Brain microvascular endothelial cell (primary cell): Measurements from ENCODE around the gene TEX38.
"Not testable (repeated sequence)": the region's sequence is repeated elsewhere in the genome, so short reads cannot be mapped to it uniquely, and the experiment has no call there.

Source experiments
- DNase-seq: peaks from one replicate; pipeline ENCODE4 v3.0.0-alpha.2; 2020
- H3K27ac ChIP-seq: fragments of 250-450 bp; sonication (Bioruptor Pico); 2 replicates; pipeline ENCODE4 v1.5.1; 2020; ENCODE audit warnings: mild to moderate bottlenecking, moderate library complexity
- H3K27me3 ChIP-seq: fragments of 250-450 bp; sonication (Bioruptor Pico); replicated peaks from 2 replicates; pipeline ENCODE4 v1.5.1; 2020; ENCODE audit warnings: mild to moderate bottlenecking
- H3K36me3 ChIP-seq: fragments of 250-450 bp; sonication (Bioruptor Pico); replicated peaks from 2 replicates; pipeline ENCODE4 v1.5.1; 2020; ENCODE audit warnings: mild to moderate bottlenecking
- H3K4me3 ChIP-seq: 2 replicates; pipeline ENCODE4 v1.5.1; 2011; ENCODE audit warnings: low read depth, mild to moderate bottlenecking, control low read depth, low read length, moderate library complexity
- CTCF ChIP-seq: IDR thresholded peaks from 2 replicates; pipeline ENCODE4 v1.5.1; 2011; ENCODE audit warnings: low read depth, mild to moderate bottlenecking, moderate library complexity, low read length, control low read depth, inconsistent platforms; ENCODE audit errors: missing control alignments
- in situ Hi-C: cut with HindIII; loops from 2 replicates; pipeline ENCODE4 v1.10.0; 2017; ENCODE audit warnings: low sequenced_read_pairs, low pct_ligation_motif_present

TEX38 gene

GRCh38 chr1:46645815-46646214 lies 25.8 kb upstream of the TEX38 start:
- H3K36me3 ChIP-seq: peaks cover 5% of the 10 kb centered on the region
- no peak for TF ChIP-seq CTCF
- in situ Hi-C loops: no loop called here

GRCh38 chr1:46646331-46646730 lies 25.3 kb upstream of the TEX38 start:
- no peaks in the 10 kb centered on the region for H3K27me3 ChIP-seq
- in situ Hi-C loops: no loop called here
- DNase-seq: no peak
- H3K4me3 ChIP-seq: no peak overlapping the region
- no peak for TF ChIP-seq CTCF
- H3K36me3 ChIP-seq: peaks cover 5% of the 10 kb centered on the region
- H3K27ac ChIP-seq: no peak overlapping the region

More at GRCh38 chr1:46645815-46646214, 25.8 kb upstream of the TEX38 start:
- no peaks in the 10 kb centered on the region for H3K27me3 ChIP-seq
- H3K4me3 ChIP-seq: no peak overlapping the region
- H3K27ac ChIP-seq: no peak overlapping the region
- DNase-seq: no peak

- Histone ChIP-seq H3K27me3 (no peaks in the 10 kb centered on the region), H3K36me3 (peaks cover 5% of the 10 kb centered on the region), H3K4me3 (no peak overlapping the region), H3K27ac (no peak overlapping the region)
- DNase-seq: no peak
- in situ Hi-C loops: no loop called here
- no peak for TF ChIP-seq CTCF
These were observed 24.8 kb upstream of the TEX38 start for GRCh38 chr1:46646844-46647243.

GRCh38 chr1:46647611-46648010 lies 24.0 kb upstream of the TEX38 start:
- H3K36me3 ChIP-seq: peaks cover 5% of the 10 kb centered on the region
- in situ Hi-C loops: no loop called here

GRCh38 chr1:46649764-46650163 lies 21.9 kb upstream of the TEX38 start:
- no peak overlapping the region for H3K27ac ChIP-seq
- no peak for DNase-seq
- peaks cover 6% of the 10 kb centered on the region for H3K36me3 ChIP-seq
- no peaks in the 10 kb centered on the region for H3K27me3 ChIP-seq
- in situ Hi-C loops: no loop called here
- TF ChIP-seq CTCF: no peak
- no peak overlapping the region for H3K4me3 ChIP-seq

More at GRCh38 chr1:46647611-46648010, 24.0 kb upstream of the TEX38 start:
- TF ChIP-seq CTCF: no peak
- H3K4me3 ChIP-seq: no peak overlapping the region
- H3K27me3 ChIP-seq: no peaks in the 10 kb centered on the region
- no peak for DNase-seq
- H3K27ac ChIP-seq: no peak overlapping the region

- peaks cover 10% of the 10 kb centered on the region for H3K36me3 ChIP-seq
- no peaks in the 10 kb centered on the region for H3K27me3 ChIP-seq
- in situ Hi-C loops: no loop called here
- no peak overlapping the region for H3K4me3 ChIP-seq
- no peak overlapping the region for H3K27ac ChIP-seq
- DNase-seq: no peak
- no peak for TF ChIP-seq CTCF
These were observed 21.2 kb upstream of the TEX38 start for GRCh38 chr1:46650491-46650890.

- H3K27me3 ChIP-seq, in situ Hi-C loops: not testable (repeated sequence)
These were observed 20.5 kb upstream of the TEX38 start for GRCh38 chr1:46651152-46651551.

More at GRCh38 chr1:46651152-46651551, 20.5 kb upstream of the TEX38 start:
- peaks cover 12% of the 10 kb centered on the region for H3K36me3 ChIP-seq
- H3K4me3 ChIP-seq, H3K27ac ChIP-seq, DNase-seq: not testable (repeated sequence)
